Muscle of arm (tissue), 14 donors: Measurements from ENCODE around the gene DHRS4L2. TPM values are rescaled to one million over a fixed set of nuclear protein-coding genes. Genes with fewer than 3 reads are reported as not detected.
A peak's percentile ranks its signal among the peaks of the same experiment; 100 is the strongest.
"Not testable (repeated sequence)": the region's sequence is repeated elsewhere in the genome, so short reads cannot be mapped to it uniquely, and the experiment has no call there.

Experiments
- DNase-seq: peaks from one replicate; pipeline ENCODE4 v3.0.0-alpha.2; 2013
- long read RNA-seq, 11 donors: transcript quantifications; one replicate each; lab custom pipeline, GENCODE V29; 2026
- polyA plus RNA-seq, 12 donors: library from polyadenylated mRNA; unstranded; fragments of 120-200 nt; gene quantifications; one replicate each; pipeline ENCODE4 v1.2.1, GENCODE V29; 2013; ENCODE audit not compliant: insufficient read length in 12 of 12

DHRS4L2 gene
- 10 to 100 TPM in 9 of 12 donors, 1 to 10 TPM in 2, not detected in 1; 8.6 to 17.0 (median 13.9) TPM for polyA plus RNA-seq
- long read RNA-seq, donor 1, partial matches to known transcripts, result 0 of 2 reads
- long read RNA-seq, donor 1, other reads (novel, unspliced or antisense), result 0 of 2 reads
- long read RNA-seq, donor 2, partial matches to known transcripts, result 0 of 2 reads
- long read RNA-seq, donor 2, other reads (novel, unspliced or antisense), result 0 of 2 reads
- long read RNA-seq, donor 3, partial matches to known transcripts, result 0 of 2 reads
- long read RNA-seq, donor 3, other reads (novel, unspliced or antisense), result 0 of 2 reads
- long read RNA-seq, donor 4, result 0 reads
- long read RNA-seq, donor 5, partial matches to known transcripts, result 0 of 1 reads
- long read RNA-seq, donor 5, other reads (novel, unspliced or antisense), result 0 of 1 reads
- long read RNA-seq, donor 6, partial matches to known transcripts, result 0 of 2 reads
- long read RNA-seq, donor 6, other reads (novel, unspliced or antisense), result 0 of 2 reads
- long read RNA-seq, donor 7, partial matches to known transcripts, result 0 of 1 reads
- long read RNA-seq, donor 7, other reads (novel, unspliced or antisense), result 0 of 1 reads
- long read RNA-seq, donor 8, partial matches to known transcripts, result 0 of 1 reads
- long read RNA-seq, donor 8, other reads (novel, unspliced or antisense), result 0 of 1 reads
- long read RNA-seq, donor 9, result 0 reads
- long read RNA-seq, donor 10, partial matches to known transcripts, result 0 of 3 reads
- long read RNA-seq, donor 10, other reads (novel, unspliced or antisense), result 0 of 3 reads
- long read RNA-seq, donor 11, partial matches to known transcripts, result 0 of 1 reads
- long read RNA-seq, donor 11, other reads (novel, unspliced or antisense), result 0 of 1 reads

DNA sequence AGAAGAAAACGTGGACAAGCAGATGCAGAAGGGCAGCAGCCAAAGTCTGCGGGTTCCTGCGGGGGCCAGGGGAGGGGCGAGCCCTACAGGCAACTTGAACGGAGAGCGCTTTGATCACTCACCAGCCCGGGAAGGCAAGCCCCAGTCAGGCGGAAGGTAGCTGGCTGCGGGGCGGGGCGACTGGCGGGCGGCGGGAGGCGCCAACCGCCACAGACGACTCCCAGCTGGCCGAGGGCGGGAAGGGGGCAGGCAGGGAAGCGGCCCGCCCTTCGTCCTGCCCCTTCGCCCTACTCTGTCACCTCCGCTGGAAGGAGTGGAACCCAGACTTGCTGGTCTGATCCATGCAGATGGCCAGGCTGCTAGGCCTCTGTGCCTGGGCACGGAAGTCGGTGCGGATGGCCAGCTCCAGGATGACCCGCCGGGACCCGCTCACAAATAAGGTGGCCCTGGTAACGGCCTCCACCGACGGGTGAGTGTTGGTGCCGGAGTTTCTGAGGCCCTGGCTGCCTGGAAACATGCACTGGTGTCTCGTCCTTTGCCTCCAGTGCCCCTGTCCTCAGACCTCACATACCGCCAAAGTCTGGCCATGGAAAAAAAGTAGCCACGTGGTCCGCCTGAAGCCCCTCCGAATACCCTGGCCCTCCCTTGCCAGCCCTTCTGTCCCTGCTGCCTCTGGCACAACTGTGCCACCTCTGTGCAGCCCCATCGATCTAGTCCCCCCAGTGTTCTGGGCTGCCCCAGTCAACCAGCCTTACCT is at the start of gene DHRS4L2:
Gene DHRS4L2 (plus strand): TSS at position 323 of the 757 bp plus-strand sequence. CDS start 19 bp downstream, at position 342.
- peak; percentile 59 for DNase-seq

DNA sequence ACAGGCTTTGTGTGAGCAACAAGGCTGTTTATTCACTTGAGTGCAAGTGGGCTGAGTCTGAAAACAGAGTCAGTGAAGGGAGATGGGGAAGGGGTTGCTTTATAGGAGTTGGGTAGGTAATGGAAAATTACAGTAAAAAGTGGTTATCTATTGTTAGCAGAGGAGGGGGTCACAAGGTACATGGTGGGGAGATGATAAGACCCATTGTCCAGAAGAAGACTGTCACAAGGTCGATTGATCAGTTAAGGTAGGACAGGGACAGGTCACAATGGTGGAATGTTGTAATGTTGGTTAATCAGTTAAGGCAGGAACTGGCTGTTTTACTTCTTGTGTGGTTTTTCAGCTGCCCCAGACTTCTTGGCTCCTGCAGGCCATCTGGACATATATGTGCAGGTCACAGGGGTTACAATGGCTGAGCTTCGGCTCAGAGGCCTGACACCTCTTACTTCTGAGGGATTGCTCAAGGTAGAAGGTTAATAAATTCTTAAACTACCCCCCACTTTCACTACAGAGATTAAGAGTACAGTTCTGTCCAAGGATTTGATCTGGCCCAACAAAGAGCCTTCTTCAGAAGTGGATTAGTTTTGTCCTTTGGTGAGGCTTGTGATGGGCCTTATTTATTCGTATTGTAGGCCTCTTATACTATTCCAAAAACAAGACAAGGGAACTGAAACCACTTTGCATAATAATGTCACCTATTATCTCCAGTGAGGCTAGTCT is 49.0 kb upstream of the DHRS4L2 start:
- DNase-seq, result no peak

DNA sequence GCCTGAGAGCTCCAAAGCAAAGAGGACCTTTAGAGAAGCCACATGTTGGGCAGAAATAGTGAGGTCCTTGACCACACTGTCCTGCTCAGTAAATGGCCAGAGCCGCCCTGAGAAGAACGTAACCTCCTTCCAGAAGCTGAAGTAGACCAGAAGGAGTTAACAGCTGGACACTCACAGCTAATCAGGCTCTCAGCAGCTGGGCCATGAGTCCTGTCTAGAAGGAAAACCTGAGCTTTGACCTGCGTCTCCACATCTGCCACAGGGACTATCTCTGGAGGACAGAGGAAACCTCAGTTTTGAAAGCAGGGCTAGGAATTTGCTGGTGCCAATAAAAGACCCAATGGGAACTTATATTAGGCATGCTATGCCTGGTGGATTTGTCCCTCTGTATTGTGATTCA is 47.5 kb upstream of the DHRS4L2 start:
- no peak for DNase-seq

DNA sequence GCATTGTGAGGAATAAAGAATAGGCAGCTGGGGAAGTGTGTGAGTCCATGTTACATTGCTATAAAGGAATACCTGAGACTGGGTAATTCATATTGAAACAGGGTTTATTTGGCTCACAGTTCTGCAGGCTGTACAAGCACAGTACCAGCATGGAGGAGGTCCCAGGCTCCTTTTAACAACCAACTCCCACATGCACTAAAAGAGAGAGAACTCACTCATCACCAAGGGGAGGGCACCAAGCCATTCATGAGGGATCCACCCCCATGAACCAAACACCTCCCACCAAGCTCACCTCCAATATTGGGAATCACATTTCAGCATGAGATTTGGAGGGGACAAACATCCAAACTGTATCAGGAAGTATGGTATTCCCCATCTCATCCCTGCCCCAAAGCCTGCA is 47.1 kb upstream of the DHRS4L2 start:
- DNase-seq, result no peak

DNA sequence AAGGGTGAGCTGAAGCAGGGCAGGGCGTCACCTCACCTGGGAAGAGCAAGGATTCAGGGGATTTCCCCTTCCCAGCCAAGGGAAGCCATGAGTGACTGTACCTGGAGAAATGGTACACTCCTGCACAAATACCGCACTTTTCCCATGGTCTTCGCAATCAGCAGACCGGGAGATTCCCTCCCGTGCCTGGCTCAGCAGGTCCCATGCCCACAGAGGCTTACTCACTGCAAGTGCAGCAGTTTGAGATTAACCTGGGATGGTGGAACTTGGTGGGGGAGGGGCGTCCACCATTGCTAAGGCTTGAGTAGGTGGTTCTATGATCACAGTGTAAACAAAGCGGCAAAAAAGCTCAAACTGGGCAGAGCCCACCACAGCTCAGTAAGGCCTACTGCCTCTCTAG is 46.1 kb upstream of the DHRS4L2 start:
- DNase-seq, result no peak

DNA sequence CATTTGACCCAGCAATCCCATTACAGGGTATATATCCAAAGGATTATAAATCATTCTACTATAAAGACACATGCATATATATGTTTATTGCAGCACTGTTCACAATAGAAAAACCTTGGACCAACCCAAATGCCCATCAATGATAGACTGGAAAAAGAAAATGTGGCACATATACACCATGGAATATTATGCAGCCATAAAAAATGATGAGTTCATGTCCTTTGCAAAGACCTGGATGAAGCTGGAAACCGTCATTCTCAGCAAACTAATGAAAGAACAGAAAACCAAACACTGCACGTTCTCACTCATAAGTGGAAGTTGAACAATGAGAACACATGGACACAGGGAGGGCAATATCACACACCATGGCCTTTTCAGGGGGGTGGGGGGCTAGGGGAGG is 39.7 kb upstream of the DHRS4L2 start:
- DNase-seq, result not testable (repeated sequence)

DNA sequence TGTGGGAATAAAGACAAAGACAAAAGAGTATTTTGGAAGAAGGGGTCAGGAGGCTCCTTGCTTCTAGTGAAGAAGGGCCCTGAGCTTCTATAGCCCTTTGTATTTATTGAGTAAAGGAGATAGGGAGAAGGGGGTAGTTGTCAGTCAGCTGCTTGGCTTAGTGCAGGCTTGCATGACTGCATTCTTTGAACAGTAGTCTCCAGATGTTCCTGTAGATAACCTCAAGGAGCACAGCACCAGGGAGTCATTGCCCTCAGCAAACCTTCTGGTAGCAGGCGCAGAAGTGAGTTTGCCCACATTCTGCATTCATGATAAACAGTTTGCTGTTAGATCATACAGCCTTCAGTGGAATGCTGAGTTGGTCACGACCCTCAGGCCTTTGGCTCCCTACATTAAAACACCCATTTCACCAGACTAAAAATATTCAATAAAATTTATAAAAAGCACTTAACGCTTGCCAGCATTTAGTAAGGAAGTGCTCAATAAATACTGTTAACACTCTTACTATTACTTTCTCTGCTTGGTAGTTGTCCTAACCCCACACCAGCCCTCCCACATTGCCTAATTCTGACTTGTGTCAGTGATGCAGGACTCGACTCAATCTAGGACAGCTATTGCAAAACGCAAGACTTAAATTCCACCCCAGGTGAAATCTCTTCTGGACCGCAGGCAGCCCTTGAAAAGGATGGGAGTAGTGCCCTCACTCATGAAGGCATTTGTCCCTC is 38.2 kb upstream of the DHRS4L2 start:
- no peak for DNase-seq

DNA sequence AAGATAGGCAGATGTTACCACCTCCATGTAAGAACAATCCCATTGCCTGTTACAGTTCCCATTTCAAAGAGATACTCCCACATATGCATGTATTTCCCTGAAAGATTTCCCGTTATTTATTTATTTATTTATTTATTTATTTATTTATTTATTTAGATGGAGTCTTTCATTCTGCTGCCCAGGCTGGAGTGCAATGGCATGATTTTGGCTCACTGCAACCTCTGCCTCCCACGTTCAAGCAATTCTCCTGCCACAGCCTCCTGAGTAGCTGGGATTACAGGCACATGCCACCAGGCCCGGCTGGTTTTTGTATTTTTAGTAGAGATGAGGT is 37.6 kb upstream of the DHRS4L2 start:
- DNase-seq, result not testable (repeated sequence)

DNA sequence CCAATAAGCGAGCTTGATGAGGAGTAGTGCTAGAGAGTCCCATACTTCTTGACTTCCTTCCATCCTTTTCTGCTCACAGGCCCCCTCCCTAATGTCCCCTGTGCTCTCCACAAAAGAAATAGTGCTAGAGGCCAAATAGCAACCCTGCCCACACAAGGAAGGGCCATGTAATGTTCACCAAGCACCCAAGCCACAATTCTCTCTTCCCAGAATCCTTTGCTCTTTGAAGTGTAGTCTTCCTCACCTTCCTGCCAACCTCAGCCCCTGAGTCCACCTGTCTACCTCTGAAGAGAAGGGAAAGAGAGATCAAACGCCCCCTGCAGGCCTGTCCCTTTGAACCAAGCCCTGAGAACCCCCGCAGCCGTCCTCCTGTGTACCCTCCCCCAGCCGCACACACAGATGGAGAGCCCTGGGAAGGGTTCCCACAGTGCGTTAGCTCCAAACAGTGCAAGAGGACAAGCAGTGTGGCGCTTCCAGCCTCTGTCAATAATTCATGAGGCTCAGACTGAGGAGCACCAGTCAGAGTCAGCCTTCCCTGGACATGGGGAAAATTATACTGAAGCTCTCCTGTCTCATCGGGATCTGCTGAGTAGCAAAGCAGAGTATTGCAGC is 37.0 kb upstream of the DHRS4L2 start:
- peak; percentile 42 for DNase-seq

DNA sequence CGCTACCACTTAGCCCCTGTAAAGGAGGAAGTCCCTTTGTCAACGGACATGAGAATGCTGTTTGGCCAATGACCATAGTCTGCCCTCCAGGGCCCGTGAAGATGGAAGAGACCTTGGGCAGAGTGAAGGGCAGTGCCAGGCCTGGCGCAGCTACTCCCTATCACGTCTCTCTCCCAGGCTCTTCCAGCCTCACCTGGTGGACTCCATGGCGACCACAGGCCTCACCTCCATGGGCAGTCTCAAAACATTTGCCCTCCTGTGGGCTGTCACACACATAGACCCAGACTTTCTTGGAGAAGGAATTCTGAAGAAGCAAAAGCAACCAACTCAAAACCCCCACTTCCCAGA is 35.6 kb upstream of the DHRS4L2 start:
- DNase-seq, result not testable (repeated sequence)

DNA sequence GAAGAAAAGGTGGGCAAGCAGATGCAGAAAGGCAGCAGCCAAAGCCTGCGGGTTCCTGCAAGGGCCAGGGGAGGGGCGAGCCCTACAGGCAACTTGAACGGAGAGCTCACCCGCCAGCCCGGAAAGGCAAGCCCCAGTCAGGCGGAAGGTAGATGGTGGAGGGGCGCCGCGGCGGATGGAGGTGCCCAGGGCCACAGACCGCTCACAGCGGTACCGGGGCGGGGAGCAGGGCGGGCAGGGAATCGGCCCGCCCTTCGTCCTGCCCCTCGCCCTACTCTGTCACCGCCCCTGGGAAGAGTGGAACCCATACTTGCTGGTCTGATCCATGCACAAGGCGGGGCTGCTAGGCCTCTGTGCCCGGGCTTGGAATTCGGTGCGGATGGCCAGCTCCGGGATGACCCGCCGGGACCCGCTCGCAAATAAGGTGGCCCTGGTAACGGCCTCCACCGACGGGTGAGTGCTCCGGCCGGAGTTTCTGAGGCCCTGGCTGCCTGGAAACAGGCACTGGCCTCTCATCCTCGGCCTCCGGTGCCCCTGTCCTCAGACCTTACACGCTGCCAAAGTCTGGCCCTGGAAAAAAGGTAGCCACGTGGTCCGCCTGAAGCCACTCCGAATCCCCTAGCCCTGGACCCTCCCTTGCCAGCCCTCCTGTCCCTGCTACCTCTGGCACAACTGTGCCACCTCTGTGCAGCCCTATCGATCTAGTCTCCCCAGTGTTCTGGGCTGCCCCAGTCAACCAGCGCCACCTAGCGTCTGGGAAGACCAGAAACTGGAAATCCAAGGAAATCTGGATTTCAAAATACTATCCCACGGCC is 35.1 kb upstream of the DHRS4L2 start, which contains the start of gene DHRS4:
Gene DHRS4 (plus strand): TSS at position 307 of the 815 bp plus-strand sequence. CDS start 19 bp downstream, at position 326.
- peak; percentile 90 for DNase-seq

DNA sequence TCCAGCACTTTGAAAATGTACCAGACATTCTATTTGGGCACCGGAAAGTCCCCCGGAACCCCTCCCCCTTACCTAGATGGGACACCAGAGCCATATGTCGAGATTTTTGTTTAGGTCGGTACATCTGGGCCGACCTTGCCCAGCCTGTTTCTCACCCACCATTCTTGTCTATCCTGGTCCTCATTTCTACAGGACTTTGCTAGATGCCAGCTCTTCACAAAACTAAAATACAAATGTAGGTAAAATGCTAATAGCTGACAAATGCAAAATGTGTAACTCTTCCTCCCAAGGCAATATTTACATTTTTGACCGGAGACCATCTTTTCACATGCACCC is 34.5 kb upstream of the DHRS4L2 start:
- DNase-seq, result not testable (repeated sequence)

DNA sequence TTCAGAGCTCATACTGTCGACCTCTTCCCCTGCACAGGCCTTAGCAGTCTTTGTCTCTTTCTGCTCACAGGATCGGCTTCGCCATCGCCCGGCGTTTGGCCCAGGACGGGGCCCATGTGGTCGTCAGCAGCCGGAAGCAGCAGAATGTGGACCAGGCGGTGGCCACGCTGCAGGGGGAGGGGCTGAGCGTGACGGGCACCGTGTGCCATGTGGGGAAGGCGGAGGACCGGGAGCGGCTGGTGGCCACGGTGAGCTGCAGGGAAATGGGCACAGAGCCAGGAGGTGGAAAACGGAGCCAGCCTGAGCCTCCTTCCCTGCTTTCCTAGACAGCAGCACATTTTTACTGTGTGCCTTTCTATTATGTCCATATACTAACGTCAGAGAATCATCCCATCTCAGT is 33.8 kb upstream of the DHRS4L2 start:
- DNase-seq, result not testable (repeated sequence)

DNA sequence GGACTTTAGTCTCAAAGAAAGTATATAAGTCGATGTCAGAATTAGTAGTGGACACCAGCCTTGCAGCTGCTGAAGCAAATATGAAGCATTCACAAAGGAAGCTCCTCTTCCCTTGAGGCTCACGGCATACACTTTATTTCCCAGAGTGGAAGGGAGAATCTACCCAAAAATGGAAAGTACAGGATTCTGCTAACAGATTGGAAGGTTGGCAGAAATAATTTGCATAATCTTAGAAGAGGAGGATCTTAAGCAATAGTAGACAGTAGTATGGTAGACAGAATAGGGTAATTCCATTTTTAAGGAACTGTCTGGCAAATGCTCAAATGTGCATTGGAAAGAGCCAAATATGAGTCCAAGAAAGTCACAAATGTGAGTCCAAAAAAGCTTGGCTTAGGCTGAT is 32.9 kb upstream of the DHRS4L2 start:
- DNase-seq, result not testable (repeated sequence)

DNA sequence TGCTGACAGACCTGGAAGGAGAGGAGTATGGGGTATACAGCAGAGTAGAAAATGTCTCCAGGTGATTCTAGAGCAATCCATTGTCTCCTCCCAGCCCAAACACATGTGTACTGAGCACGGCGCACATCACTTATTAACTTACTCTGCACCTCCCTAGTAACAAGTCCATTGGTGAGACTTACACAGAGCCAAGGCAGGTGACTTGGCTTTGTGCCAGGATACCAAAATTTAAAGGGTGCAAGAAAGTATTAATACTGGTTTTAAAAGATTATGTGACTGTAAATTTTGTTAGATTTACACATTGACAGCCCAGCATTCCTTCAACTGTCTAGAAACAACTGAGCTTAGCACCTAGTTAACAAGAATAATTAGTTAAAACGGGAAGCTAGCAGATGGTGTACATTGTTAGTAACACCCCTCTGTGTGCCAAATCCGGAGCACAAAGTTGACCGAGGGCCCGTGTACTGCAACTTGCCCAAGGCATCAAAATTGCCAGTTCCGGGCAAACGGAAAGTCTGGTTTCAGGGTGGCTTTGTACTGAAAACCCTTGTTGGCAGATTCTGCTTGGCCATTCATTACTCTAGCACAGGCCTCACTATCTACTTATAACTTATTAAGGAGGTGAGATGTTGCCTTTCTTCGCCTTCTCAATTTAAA is 30.7 kb upstream of the DHRS4L2 start:
- DNase-seq, result not testable (repeated sequence)

DNA sequence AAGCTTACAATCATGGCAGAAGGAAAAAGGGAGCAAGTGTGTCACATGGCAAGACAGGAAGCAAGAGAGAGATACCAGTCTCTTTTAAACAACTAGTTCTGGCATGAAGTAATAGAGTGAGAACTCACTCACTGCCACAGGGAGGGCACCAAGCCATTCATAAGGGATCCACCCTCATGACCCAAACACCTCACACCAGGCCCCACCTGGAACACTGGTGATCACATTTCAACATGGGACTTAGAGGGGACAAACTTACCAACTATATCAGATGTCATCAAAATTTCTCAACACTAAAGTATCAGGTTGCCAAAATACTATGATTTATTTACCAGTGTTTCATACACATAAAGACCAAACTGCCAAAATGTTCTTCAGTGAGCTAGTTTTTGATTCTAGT is 27.8 kb upstream of the DHRS4L2 start:
- DNase-seq, result not testable (repeated sequence)

DNA sequence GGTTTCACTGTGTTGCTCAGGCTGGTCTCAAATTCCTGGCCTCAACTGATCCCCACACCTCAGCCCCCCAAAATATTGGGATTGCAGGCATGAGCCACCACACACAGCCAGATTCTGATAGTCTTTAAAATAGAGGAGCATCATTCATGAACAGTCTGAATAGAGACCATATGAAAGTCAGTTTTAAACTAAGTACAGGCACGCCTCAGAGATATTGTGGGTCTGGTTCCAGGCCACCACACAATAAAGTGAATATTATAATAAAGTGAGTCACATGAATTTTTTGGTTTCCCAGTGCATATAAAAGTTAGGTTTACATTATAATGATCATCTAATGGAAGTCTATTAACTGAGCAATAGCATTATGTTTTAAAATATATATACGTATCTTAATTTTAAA is 27.0 kb upstream of the DHRS4L2 start:
- not testable (repeated sequence) for DNase-seq

DNA sequence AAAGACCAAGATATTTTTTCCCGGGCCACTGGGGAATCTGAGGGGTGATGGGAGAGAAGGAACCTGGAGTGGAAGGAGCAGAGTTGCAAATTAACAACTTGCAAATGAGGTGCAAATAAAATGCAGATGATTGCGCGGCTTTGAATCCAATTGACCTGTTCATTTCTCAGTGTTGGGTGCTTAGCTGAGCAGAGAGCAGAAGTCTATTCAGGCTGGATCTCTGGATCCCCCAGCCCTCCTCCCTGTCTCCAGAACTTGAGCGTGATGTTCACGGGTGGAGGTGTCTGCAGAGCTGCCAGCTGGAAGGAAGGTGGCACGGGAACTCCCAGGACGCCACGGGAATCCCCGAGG is 19.6 kb upstream of the DHRS4L2 start:
- DNase-seq, result not testable (repeated sequence)
